HEK293T (cell line): Measurements from ENCODE around the gene OR4F15.

Experiments used
- ARNT ChIP-seq: fragments of 450-650 bp; IDR thresholded peaks from 2 replicates; pipeline ENCODE4 v1.6.1; 2017; ENCODE audit warnings: mild to moderate bottlenecking
- BHLHE40 ChIP-seq: fragments of 450-650 bp; IDR thresholded peaks from 2 replicates; pipeline ENCODE4 v1.6.1; 2016; ENCODE audit warnings: mild to moderate bottlenecking, moderate library complexity, borderline replicate concordance
- CTBP1 ChIP-seq: fragments of 450-650 bp; IDR thresholded peaks from 2 replicates; pipeline ENCODE4 v1.6.1; 2016; ENCODE audit warnings: borderline replicate concordance
- ELF4 ChIP-seq: fragments of 450-650 bp; IDR thresholded peaks from 2 replicates; pipeline ENCODE4 v1.6.1; 2017; ENCODE audit warnings: antibody characterized with exemption
- FOXA1 ChIP-seq: fragments of 450-650 bp; IDR thresholded peaks from 2 replicates; pipeline ENCODE4 v1.6.1; 2016; ENCODE audit warnings: mild to moderate bottlenecking
- FOXK2 ChIP-seq: fragments of 450-650 bp; IDR thresholded peaks from 2 replicates; pipeline ENCODE4 v1.6.1; 2016; ENCODE audit warnings: mild to moderate bottlenecking
- FOXM1 ChIP-seq: fragments of 450-650 bp; IDR thresholded peaks from 2 replicates; pipeline ENCODE4 v1.6.1; 2017; ENCODE audit warnings: mild to moderate bottlenecking, borderline replicate concordance
- L3MBTL2 ChIP-seq: fragments of 450-650 bp; conservative IDR thresholded peaks from 2 replicates; pipeline ENCODE4 v1.6.1; 2016; ENCODE audit warnings: mild to moderate bottlenecking
- SP1 ChIP-seq: fragments of 450-650 bp; IDR thresholded peaks from 2 replicates; pipeline ENCODE4 v1.6.1; 2017
- SUZ12 ChIP-seq: fragments of 450-650 bp; IDR thresholded peaks from 2 replicates; pipeline ENCODE4 v1.6.1; 2016; ENCODE audit warnings: mild to moderate bottlenecking
- ZNF384 ChIP-seq: fragments of 450-650 bp; IDR thresholded peaks from 2 replicates; pipeline ENCODE4 v1.6.1; 2016

GRCh38 chr15:101804941-101805340 is 7.1 kb upstream of the OR4F15 start:
- TF ChIP-seq FOXM1 (no peak), FOXA1 (no peak), SP1 (no peak), L3MBTL2 (no peak), FOXK2 (no peak), BHLHE40 (no peak), ZNF384 (no peak), SUZ12 (no peak), ARNT (no peak), ELF4 (no peak), CTBP1 (no peak)
